Aorta (tissue), 5 donors: ENCODE data around the gene LILRA5. TPM values are rescaled to one million over a fixed set of nuclear protein-coding genes. Genes with fewer than 3 reads are reported as not detected.
A peak's percentile ranks its signal among the peaks of the same experiment; 100 is the strongest.
"Not testable (repeated sequence)": the region's sequence is repeated elsewhere in the genome, so short reads cannot be mapped to it uniquely, and the experiment has no call there.

Experiments used
- ATAC-seq: fragments of 200-7000 bp; cut with Tn5 transposase; one replicate; pipeline ENCODE4 v1.9.1; 2022; ENCODE audit warnings: moderate library complexity; ENCODE audit not compliant: low FRiP score
- DNase-seq, 2 donors: peaks; one replicate each; pipeline ENCODE4 v3.0.0-alpha.2; 2020
- H3K27ac ChIP-seq, 2 donors: one replicate each; pipeline ENCODE4 v1.5.1; 2013; ENCODE audit warnings: low read length in 2 of 2, mild to moderate bottlenecking in 2 of 2, moderate library complexity in 2 of 2, control low read depth in 1 of 2, inconsistent platforms in 1 of 2, low read depth in 1 of 2
- H3K27me3 ChIP-seq, 2 donors: one replicate each; pipeline ENCODE4 v1.6.1; 2013; ENCODE audit warnings: control low read depth in 1 of 2, low read length in 1 of 2, mild to moderate bottlenecking in 1 of 2, moderate library complexity in 1 of 2; ENCODE audit not compliant: insufficient read depth in 2 of 2, control insufficient read depth in 1 of 2
- H3K36me3 ChIP-seq, 2 donors: one replicate each; pipeline ENCODE4 v1.6.1; 2013; ENCODE audit warnings: control low read depth in 1 of 2, low read length in 1 of 2, mild to moderate bottlenecking in 1 of 2; ENCODE audit not compliant: insufficient read depth in 2 of 2, control insufficient read depth in 1 of 2
- H3K4me1 ChIP-seq, 2 donors: one replicate each; pipeline ENCODE4 v1.6.1; 2013; ENCODE audit warnings: low read length in 2 of 2, control low read depth in 1 of 2, mild to moderate bottlenecking in 1 of 2, moderate library complexity in 1 of 2; ENCODE audit not compliant: insufficient read depth in 2 of 2, control insufficient read depth in 1 of 2
- H3K4me3 ChIP-seq, 2 donors: one replicate each; pipeline ENCODE4 v1.5.1; 2013; ENCODE audit warnings: low read length in 2 of 2, control low read depth in 1 of 2, mild to moderate bottlenecking in 1 of 2
- H3K9me3 ChIP-seq: one replicate; pipeline ENCODE4 v1.6.1; 2013; ENCODE audit warnings: mild to moderate bottlenecking, low read length; ENCODE audit not compliant: control insufficient read depth
- WGBS, 2 donors: extraction: QIAGEN DNeasy Blood & Tissue Kit; methylation state at CpG; one replicate each; pipeline ENCODE4 v1.1.7; 2013; 5-methylcytosine and 5-hydroxymethylcytosine counted together
- intact Hi-C, 2 donors: fragments of 100-400 bp; cut with DNase I; formaldehyde crosslinking; loops; one replicate each; pipeline versions ENCODE4 v1.14.2 to v1.15.0; 2022
- polyA plus RNA-seq, 2 donors: library from polyadenylated mRNA; stranded (reverse); fragments of 200-250 nt; gene quantifications; one replicate each; pipeline ENCODE4 v1.2.3, GENCODE V29; 2013
- total RNA-seq, 2 donors: library from RNA; stranded (reverse); fragmentation: NEBNext Ultra II Directional; extraction: Animal tissue kit (Norgen Biotek cat#: 25700); gene quantifications; one replicate each; pipeline ENCODE4 v1.2.1, GENCODE V29; 2021
- donor health status: healthy with polysubstance abuse.
- donor health status: Bipolar disorder and iron deficiency.
- donor health status: DM: no; HTN: no; CAD: no.
- donor health status: DM: no; HTN: no; CAD: no.
- donor health status: DM: yes; HTN: yes; CAD: no.

Gene LILRA5
- total and polyA plus RNA-seq, 4 donors, result 1.7 to 10.8 (median 4.5) TPM

- 76 to 82% methylated on average over 11 to 13 of the region's 13 CpGs for WGBS, 2 donors
- ATAC-seq, H3K4me1 ChIP-seq, intact Hi-C loops, H3K27me3 ChIP-seq, H3K4me3 ChIP-seq, H3K9me3 ChIP-seq, H3K36me3 ChIP-seq, H3K27ac ChIP-seq, DNase-seq: not testable (repeated sequence)
Measured at GRCh38 chr19:54278056-54278455, 34.9 kb downstream of the LILRA5 start.

- H3K4me1 ChIP-seq, H3K4me3 ChIP-seq, intact Hi-C loops, H3K27ac ChIP-seq, H3K27me3 ChIP-seq, DNase-seq, H3K9me3 ChIP-seq, H3K36me3 ChIP-seq, ATAC-seq: not testable (repeated sequence)
- 70 to 73% methylated on average over 13 to 15 of the region's 15 CpGs for WGBS, 2 donors
Measured at GRCh38 chr19:54277111-54277615, 35.8 kb downstream of the LILRA5 start.

DNA sequence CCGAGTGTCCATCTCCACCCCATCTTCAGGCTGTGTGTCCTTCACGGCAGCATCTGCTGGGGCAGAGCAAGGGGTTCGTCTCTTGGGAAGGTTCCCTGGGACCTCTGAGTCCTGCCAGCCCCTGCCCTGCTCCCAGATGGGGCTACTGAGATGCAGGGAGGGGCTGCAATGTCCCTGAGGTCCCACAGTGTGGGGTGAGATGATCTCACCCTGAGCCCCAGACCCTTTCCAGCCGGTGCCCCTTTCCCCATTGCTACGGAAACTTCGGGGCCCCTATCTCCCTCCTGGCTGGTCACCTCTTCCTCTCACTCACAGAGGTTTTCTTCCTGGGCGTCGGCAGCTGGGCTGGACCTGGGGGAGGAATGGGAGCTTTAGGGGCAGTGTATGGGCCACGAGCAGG lies 37.0 kb downstream of the LILRA5 start:
- no peaks in the 10 kb centered on the region for H3K36me3 ChIP-seq
- no peak overlapping the region for H3K27ac ChIP-seq
- H3K4me3 ChIP-seq, result no peak overlapping the region
- DNase-seq (no peak), ATAC-seq (no peak)
- WGBS, 2 donors, result 60 to 68% methylated on average over 8 to 9 of the region's 9 CpGs
- intact Hi-C loops, result no loop called here
- H3K4me1 ChIP-seq, result no peaks in the 10 kb centered on the region
- H3K9me3 ChIP-seq, result no peaks in the 10 kb centered on the region
- no peaks in the 10 kb centered on the region for H3K27me3 ChIP-seq

GRCh38 chr19:54274516-54274915 lies 38.5 kb downstream of the LILRA5 start:
- H3K27ac ChIP-seq, ATAC-seq, intact Hi-C loops, DNase-seq, H3K36me3 ChIP-seq, H3K27me3 ChIP-seq, H3K9me3 ChIP-seq, H3K4me3 ChIP-seq, H3K4me1 ChIP-seq: not testable (repeated sequence)
- WGBS, 2 donors, result 49 to 64% methylated on average over 7 to 9 of the region's 9 CpGs

GRCh38 chr19:54273821-54274220 lies 39.1 kb downstream of the LILRA5 start:
- no peak for DNase-seq
- intact Hi-C loops, result no loop called here
- Histone ChIP-seq H3K27ac (no peak overlapping the region), H3K4me3 (no peak overlapping the region), H3K36me3 (no peaks in the 10 kb centered on the region), H3K9me3 (no peaks in the 10 kb centered on the region), H3K4me1 (no peaks in the 10 kb centered on the region), H3K27me3 (peaks cover 0 to 2% of the 10 kb centered on the region in 2 donors)
- no peak for ATAC-seq
- WGBS, 2 donors, result 56 to 68% methylated on average over 3 of the region's 3 CpGs

- H3K27me3 ChIP-seq, H3K36me3 ChIP-seq, ATAC-seq, intact Hi-C loops, H3K4me3 ChIP-seq, DNase-seq, H3K27ac ChIP-seq, H3K9me3 ChIP-seq, H3K4me1 ChIP-seq: not testable (repeated sequence)
- 50 to 57% methylated on average over 5 of the region's 5 CpGs for WGBS, 2 donors
Measured at GRCh38 chr19:54272181-54272580, 40.8 kb downstream of the LILRA5 start.

DNA sequence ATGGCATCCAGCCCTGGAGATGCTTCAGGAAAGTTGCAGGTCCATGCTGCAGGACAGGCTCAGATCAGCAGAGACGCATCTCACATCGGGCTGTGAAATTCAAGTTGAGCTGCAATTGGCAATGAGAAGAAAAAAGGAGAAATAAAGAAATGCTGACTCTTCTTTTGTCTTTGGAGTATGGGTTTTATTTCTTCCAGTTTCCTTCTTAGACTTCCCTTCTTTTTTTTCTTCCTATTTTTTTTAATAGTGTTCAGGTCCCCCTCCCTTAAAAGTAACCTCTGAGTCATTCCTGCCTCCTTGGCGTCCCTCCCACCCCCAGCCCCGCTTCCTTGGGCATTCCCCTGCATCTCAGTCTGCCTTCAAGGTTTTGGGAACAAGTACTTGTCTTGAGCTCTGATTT lies 41.4 kb downstream of the LILRA5 start:
- peak in 1 of 2 donors; percentile 72 for DNase-seq
- not testable (repeated sequence) for ATAC-seq

GRCh38 chr19:54271106-54271505 lies 41.9 kb downstream of the LILRA5 start:
- H3K9me3 ChIP-seq, result no peaks in the 10 kb centered on the region
- no peak overlapping the region for H3K27ac ChIP-seq
- WGBS, 2 donors, result 79% methylated on average over 8 of the region's 8 CpGs
- no peaks in the 10 kb centered on the region for H3K4me1 ChIP-seq
- ATAC-seq (peak; percentile 44), DNase-seq (peak in 1 of 2 donors; percentile 82)
- no peak overlapping the region for H3K4me3 ChIP-seq
- H3K27me3 ChIP-seq, result peaks cover 0 to 2% of the 10 kb centered on the region in 2 donors
- no peaks in the 10 kb centered on the region for H3K36me3 ChIP-seq
- intact Hi-C loops, result no loop called here

More for the DNA sequence above, 41.4 kb downstream of the LILRA5 start:
- H3K36me3 ChIP-seq, H3K27ac ChIP-seq, H3K27me3 ChIP-seq, H3K4me3 ChIP-seq, H3K4me1 ChIP-seq, H3K9me3 ChIP-seq, intact Hi-C loops: not testable (repeated sequence)
- 36 to 56% methylated on average over 2 to 4 of the region's 4 CpGs for WGBS, 2 donors

DNA sequence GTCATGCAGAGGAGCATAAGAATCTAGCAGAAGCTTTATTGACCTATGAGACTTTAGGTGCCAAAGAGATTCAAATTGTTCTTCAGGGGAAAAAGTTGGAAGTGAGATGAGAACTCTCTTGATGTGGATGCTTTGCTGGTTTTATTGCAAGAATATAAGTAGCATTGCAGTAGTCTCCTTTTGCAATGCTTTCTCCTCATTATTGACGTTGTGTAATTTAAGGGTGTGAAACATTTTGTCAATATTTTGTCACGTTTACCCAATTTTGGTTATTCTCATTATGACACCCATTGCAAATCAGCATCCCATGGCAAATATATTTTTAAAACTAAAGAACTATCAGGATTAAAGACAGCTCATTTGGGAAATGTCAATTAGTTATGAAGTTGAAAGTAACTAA lies 44.0 kb downstream of the LILRA5 start:
- no peak for ATAC-seq
- Histone ChIP-seq H3K27me3 (peaks cover 0 to 2% of the 10 kb centered on the region in 2 donors), H3K4me1 (no peaks in the 10 kb centered on the region), H3K4me3 (no peak overlapping the region), H3K36me3 (no peaks in the 10 kb centered on the region), H3K9me3 (no peaks in the 10 kb centered on the region), H3K27ac (no peak overlapping the region)
- intact Hi-C loops, result no loop called here
- 67 to 69% methylated on average over 2 of the region's 2 CpGs for WGBS, 2 donors
- no peak for DNase-seq
